K562 (cell line): ENCODE measurements around the gene MAGOHB. TPM values are rescaled to one million over a fixed set of nuclear protein-coding genes. Genes with fewer than 3 reads are reported as not detected.

Source experiments
- ARID4B ChIP-seq: sonication (generic); formaldehyde crosslinking; IDR thresholded peaks from 2 replicates; pipeline ENCODE4 v1.8.0; 2022; ENCODE audit warnings: mild to moderate bottlenecking, missing genetic modification reagents
- BACH1 ChIP-seq: fragments of 200-800 bp; sonication (Bioruptor generic); IDR thresholded peaks from 2 replicates; pipeline ENCODE4 v1.6.1; 2016; ENCODE audit warnings: missing genetic modification characterization, missing compliant biosample characterization
- CBX3 ChIP-seq, 2 experiments: IDR thresholded peaks; 1 replicate in 1 of 2; 2 replicates in 1 of 2; pipeline ENCODE4 v1.6.1; 2012; ENCODE audit warnings: inconsistent platforms in 2 of 2, low read length in 2 of 2, borderline replicate concordance in 1 of 2, control low read depth in 1 of 2
- CHD4 ChIP-seq: fragments of 200-600 bp; sonication (generic); IDR thresholded peaks from 3 replicates; pipeline ENCODE4 v1.6.1; 2012; ENCODE audit warnings: low read depth, mild to moderate bottlenecking, mixed read lengths, low read length, inconsistent platforms; ENCODE audit not compliant: insufficient read depth, insufficient replicate concordance, poor library complexity, severe bottlenecking
- EP400 ChIP-seq: fragments of 450-650 bp; IDR thresholded peaks from 2 replicates; pipeline ENCODE4 v1.6.1; 2017; ENCODE audit warnings: antibody characterized with exemption, mild to moderate bottlenecking, moderate library complexity
- HMG20B ChIP-seq: fragments of 250-450 bp; sonication (Bioruptor Pico); IDR thresholded peaks from 2 replicates; pipeline ENCODE4 v1.5.0; 2021; ENCODE audit warnings: mild to moderate bottlenecking
- KHSRP ChIP-seq: fragments of 450-650 bp; IDR thresholded peaks from 2 replicates; pipeline ENCODE4 v1.6.1; 2017
- L3MBTL2 ChIP-seq: fragments of 450-650 bp; IDR thresholded peaks from 2 replicates; pipeline ENCODE4 v1.6.1; 2016; ENCODE audit warnings: mild to moderate bottlenecking, moderate library complexity
- MTA1 ChIP-seq: fragments of 450-650 bp; IDR thresholded peaks from 2 replicates; pipeline ENCODE4 v1.6.1; 2017; ENCODE audit warnings: borderline replicate concordance
- MTA3 ChIP-seq: fragments of 450-650 bp; formaldehyde crosslinking; IDR thresholded peaks from 2 replicates; pipeline ENCODE4 v1.6.1; 2017; ENCODE audit warnings: mild to moderate bottlenecking, borderline replicate concordance
- MYBL2 ChIP-seq, 2 experiments: fragments of 450-650 bp in 1 of 2; sonication (generic) in 1 of 2; formaldehyde crosslinking in 1 of 2; IDR thresholded peaks; 2 replicates each; pipeline versions ENCODE4 v1.6.1 to v1.8.1; 2017 to 2022; ENCODE audit warnings: borderline replicate concordance in 1 of 2, inconsistent platforms in 1 of 2, low read depth in 1 of 2, mild to moderate bottlenecking in 1 of 2, missing genetic modification reagents in 1 of 2, moderate library complexity in 1 of 2
- NCOR1 ChIP-seq: fragments of 450-650 bp; IDR thresholded peaks from 2 replicates; pipeline ENCODE4 v1.6.1; 2016; ENCODE audit warnings: mild to moderate bottlenecking, moderate library complexity
- NONO ChIP-seq, 2 experiments: fragments of 200-400 bp in 1 of 2; fragments of 450-650 bp in 1 of 2; formaldehyde crosslinking in 1 of 2; IDR thresholded peaks; 2 replicates each; pipeline ENCODE4 v1.6.1; 2017; ENCODE audit warnings: low read depth in 2 of 2, mild to moderate bottlenecking in 2 of 2, moderate library complexity in 2 of 2, low read length in 1 of 2
- NR2F6 ChIP-seq: fragments of 450-650 bp; formaldehyde crosslinking; IDR thresholded peaks from 2 replicates; pipeline ENCODE4 v1.4.0; 2020; ENCODE audit warnings: mild to moderate bottlenecking
- RFX1 ChIP-seq: fragments of 450-650 bp; IDR thresholded peaks from 2 replicates; pipeline ENCODE4 v1.6.1; 2016; ENCODE audit warnings: mild to moderate bottlenecking, moderate library complexity
- RUNX1 ChIP-seq: sonication (generic); IDR thresholded peaks from 2 replicates; pipeline ENCODE4 v1.6.1; 2016; ENCODE audit warnings: antibody characterized with exemption, low read depth
- SRSF7 ChIP-seq: fragments of 200-400 bp; formaldehyde crosslinking; optimal IDR thresholded peaks from 2 replicates; pipeline ENCODE3; 2017; ENCODE audit warnings: mild to moderate bottlenecking, low read depth, low read length
- TCF3 ChIP-seq: sonication (generic); formaldehyde crosslinking; IDR thresholded peaks from 2 replicates; pipeline ENCODE4 v1.4.0; 2020; ENCODE audit warnings: mild to moderate bottlenecking, missing genetic modification reagents
- TOE1 ChIP-seq, 2 experiments: fragments of 450-650 bp in 1 of 2; sonication (generic) in 1 of 2; formaldehyde crosslinking in 1 of 2; IDR thresholded peaks; 2 replicates each; pipeline versions ENCODE4 v1.7.1 to v1.8.0; 2016 to 2022; ENCODE audit warnings: borderline replicate concordance in 2 of 2, mild to moderate bottlenecking in 2 of 2, antibody characterized with exemption in 1 of 2, inconsistent platforms in 1 of 2, low read depth in 1 of 2, missing genetic modification reagents in 1 of 2, moderate library complexity in 1 of 2
- ZEB2 ChIP-seq: fragments of 450-650 bp; IDR thresholded peaks from 2 replicates; pipeline ENCODE4 v1.6.1; 2016
- ZKSCAN3 ChIP-seq: fragments of 250-450 bp; sonication (Bioruptor Pico); IDR thresholded peaks from 2 replicates; pipeline ENCODE4 v1.4.0; 2020
- ZNF311 ChIP-seq: fragments of 250-450 bp; sonication (Bioruptor Pico); IDR thresholded peaks from 2 replicates; pipeline ENCODE4 v1.4.0; 2020; ENCODE audit warnings: mild to moderate bottlenecking, moderate library complexity
- ZNF75A ChIP-seq: fragments of 450-650 bp; formaldehyde crosslinking; IDR thresholded peaks from 2 replicates; pipeline ENCODE4 v1.4.0; 2020; ENCODE audit warnings: mild to moderate bottlenecking
- polyA plus RNA-seq, 8 experiments: library from polyadenylated mRNA; depleted of rRNA in 4 of 8; stranded (reverse) in 5 of 8; unstranded in 3 of 8; fragments of >200 nt; fragmentation: Nextera tagmentation in 2 of 8; fragmentation: Illumina TruSeq in 1 of 8; extraction: Ambion mirVana in 2 of 8; extraction: Trizol in 1 of 8; gene quantifications; 2 replicates each; pipeline versions ENCODE4 v1.2.1 to v1.2.3, GENCODE V29; 2011 to 2014; ENCODE audit warnings: inconsistent platforms in 1 of 8, missing spikeins in 1 of 8
- total RNA-seq, 7 experiments: library from RNA; depleted of rRNA in 6 of 7; stranded (reverse); fragments of >200 nt in 6 of 7; fragmentation: Illumina TruSeq in 2 of 7; extraction: Trizol in 2 of 7; gene quantifications; 2 replicates each; pipeline versions ENCODE4 v1.2.1 to v1.2.3, GENCODE V29; 2011 to 2021; ENCODE audit warnings: low replicate concordance in 1 of 7
- TF ChIP-seq, protein P1 (sequence below): sonication (generic); formaldehyde crosslinking; IDR thresholded peaks from 2 replicates; pipeline ENCODE4 v1.8.0; 2022; ENCODE audit warnings: mild to moderate bottlenecking, missing genetic modification reagents

MAGOHB gene
- total and polyA plus RNA-seq, 9 of the 15 experiments (the other 6 are each of a cell fraction or from before 2014, with no cell fraction given) = 34.5 to 177 (median 85.4) TPM

DNA sequence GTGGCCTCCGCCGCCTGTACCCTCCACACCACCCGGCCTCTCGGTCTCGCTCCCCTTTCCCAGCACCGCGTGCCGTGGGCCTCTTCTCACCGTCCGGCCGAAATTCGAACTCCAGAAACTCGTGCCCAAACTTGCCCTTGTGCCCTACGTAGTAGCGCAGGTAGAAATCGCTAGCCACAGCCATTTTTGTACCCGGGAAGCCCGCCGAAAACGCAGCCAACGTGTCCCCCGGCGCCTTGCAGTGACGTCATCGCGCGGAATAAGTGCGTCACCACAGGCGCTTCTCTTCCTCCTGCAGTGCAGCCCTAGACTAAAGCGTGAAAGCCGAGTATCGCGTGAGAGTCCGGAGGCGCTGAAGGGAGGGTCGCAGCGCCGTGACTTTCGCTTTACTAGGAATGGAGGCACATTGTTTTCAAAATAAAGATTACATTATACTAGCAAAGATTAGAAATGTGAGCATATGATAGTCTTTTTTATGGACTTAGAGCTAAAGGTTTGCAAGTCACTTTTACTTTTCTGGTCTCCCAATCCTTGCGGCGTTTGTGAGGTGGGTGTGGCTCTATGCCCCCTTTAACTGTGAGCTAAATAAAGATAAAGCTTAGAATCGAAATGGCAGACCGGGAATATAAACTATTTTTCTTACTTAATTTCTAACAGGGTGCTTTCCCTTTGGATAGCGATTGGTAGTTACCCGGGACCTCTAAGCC is at the start of gene MAGOHB (continued):
- TF ChIP-seq ARID4B (CRISPR knock-in tag) (peak; percentile 38; the same call in 1 of the 2 replicates), MYBL2 (IDR thresholded peaks at IDR 0.05; ENCODE audit: low read depth) (0 out of 2 replicates have a peak, but pooled peaks have one; percentile 40), MYBL2 (CRISPR knock-in tag; IDR thresholded peaks at IDR 0.05; ENCODE audit: borderline replicate concordance) (no peak), NCOR1 (no peak), ZEB2 (no peak), BACH1 (tag) (0 out of 2 replicates have a peak, but pooled peaks have one; percentile 26), TCF3 (CRISPR knock-in tag) (no peak), MTA3 (peak; percentile 43; the same call in 1 of the 2 replicates), MTA1 (peak; percentile 99), TOE1 (IDR thresholded peaks at IDR 0.05; ENCODE audit: borderline replicate concordance) (0 out of 2 replicates have a peak, but pooled peaks have one; percentile 35), TOE1 (CRISPR knock-in tag; IDR thresholded peaks at IDR 0.05; ENCODE audit: borderline replicate concordance, low read depth) (no peak), ZNF311 (CRISPR knock-in tag) (no peak), L3MBTL2 (peak; percentile 61; the same call in 1 of the 2 replicates), SRSF7 (no peak), HMG20B (CRISPR knock-in tag) (no peak), CBX3 (IDR thresholded peaks at IDR 0.05; ENCODE audit: borderline replicate concordance in 1 of 2, low read length in 2 of 2) (0 out of 3 replicates have a peak, but pooled peaks of 1 of the 2 experiments have one; percentile 27), ZNF75A (CRISPR knock-in tag) (no peak), RUNX1 (no peak), ZKSCAN3 (CRISPR knock-in tag) (no peak), EP400 (peak; percentile 99), NONO (IDR thresholded peaks at IDR 0.05; ENCODE audit: low read depth in 2 of 2, low read length in 1 of 2) (no peak), NR2F6 (CRISPR knock-in tag) (no peak), CHD4 (no peak), RFX1 (no peak), KHSRP (peak; percentile 97)
- TF ChIP-seq, protein P1, sequence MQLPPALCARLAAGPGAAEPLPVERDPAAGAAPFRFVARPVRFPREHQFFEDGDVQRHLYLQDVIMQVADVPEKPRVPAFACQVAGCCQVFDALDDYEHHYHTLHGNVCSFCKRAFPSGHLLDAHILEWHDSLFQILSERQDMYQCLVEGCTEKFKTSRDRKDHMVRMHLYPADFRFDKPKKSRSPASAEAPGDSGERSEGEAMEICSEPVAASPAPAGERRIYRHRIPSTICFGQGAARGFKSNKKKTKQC = no peak
